HG02610 (cell line): Measurements from ENCODE around the gene DAGLA.

Experiments
- ATAC-seq: cut with Tn5 transposase; IDR thresholded peaks from one replicate; pipeline ENCODE4 v1.9.1; 2021; ENCODE audit warnings: mild to moderate bottlenecking, moderate library complexity; ENCODE audit not compliant: unreplicated experiment

Gene DAGLA

GRCh38 chr11:61760946-61761345 lies 80.8 kb downstream of the DAGLA start:
- no peak for ATAC-seq

GRCh38 chr11:61761440-61762222 lies 81.4 kb downstream of the DAGLA start:
- ATAC-seq, result no peak

- no peak for ATAC-seq
Measured at GRCh38 chr11:61762223-61762615, 82.0 kb downstream of the DAGLA start.

DNA sequence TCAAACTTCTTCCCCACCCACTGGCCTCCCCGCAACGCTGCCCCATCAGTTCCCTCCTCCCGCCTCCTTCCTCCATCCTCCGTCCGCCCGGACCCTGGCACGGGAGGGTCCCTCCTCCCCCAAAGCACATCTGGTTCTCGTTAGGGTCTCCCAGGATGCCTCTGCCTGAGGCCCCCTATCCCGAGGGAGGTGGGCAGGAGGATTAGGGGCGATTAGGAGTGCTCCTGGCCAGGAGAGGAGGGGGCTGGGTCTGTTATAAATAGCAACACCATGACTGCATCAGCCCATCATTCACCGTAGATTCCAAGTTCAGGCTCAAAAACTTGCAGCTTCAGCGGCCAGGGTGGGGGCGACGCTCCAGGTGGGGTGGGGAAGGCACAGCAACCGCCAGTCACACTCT lies 82.6 kb downstream of the DAGLA start:
- no peak for ATAC-seq

DNA sequence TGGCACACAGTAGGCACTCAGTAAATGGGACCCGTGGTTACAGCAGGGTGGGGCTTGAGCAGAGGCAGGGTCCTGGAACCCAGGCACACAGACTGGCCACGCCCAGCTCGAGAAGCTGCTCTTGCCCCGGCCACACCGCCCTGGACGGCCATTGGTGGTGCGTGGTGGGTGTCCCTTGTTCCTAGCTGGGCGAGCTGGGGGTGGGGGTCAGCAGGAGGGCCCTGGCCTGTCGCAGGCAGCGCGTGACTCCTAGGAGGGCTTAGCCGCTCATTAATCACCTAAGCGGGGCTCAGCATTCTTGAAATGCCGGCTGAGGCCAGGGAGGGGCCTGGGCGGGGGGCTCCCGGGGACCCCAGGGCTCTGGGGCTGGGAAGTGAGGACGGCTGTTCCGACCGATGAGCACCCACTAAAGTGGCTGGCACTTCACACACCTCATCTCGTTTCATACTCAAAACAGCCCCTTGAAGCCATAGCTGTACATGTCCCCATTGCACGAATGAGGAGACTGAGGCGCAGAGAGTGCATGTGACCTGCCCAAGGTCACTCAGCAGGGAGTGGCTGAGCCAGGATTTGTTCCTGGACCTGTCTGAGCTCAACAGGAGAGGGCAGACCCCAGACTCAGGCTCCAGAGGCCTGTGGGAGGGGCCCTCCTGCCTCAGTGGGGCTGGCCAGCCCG lies 83.9 kb downstream of the DAGLA start:
- ATAC-seq, result no peak

GRCh38 chr11:61764606-61765260 lies 84.5 kb downstream of the DAGLA start:
- ATAC-seq, result no peak

DNA sequence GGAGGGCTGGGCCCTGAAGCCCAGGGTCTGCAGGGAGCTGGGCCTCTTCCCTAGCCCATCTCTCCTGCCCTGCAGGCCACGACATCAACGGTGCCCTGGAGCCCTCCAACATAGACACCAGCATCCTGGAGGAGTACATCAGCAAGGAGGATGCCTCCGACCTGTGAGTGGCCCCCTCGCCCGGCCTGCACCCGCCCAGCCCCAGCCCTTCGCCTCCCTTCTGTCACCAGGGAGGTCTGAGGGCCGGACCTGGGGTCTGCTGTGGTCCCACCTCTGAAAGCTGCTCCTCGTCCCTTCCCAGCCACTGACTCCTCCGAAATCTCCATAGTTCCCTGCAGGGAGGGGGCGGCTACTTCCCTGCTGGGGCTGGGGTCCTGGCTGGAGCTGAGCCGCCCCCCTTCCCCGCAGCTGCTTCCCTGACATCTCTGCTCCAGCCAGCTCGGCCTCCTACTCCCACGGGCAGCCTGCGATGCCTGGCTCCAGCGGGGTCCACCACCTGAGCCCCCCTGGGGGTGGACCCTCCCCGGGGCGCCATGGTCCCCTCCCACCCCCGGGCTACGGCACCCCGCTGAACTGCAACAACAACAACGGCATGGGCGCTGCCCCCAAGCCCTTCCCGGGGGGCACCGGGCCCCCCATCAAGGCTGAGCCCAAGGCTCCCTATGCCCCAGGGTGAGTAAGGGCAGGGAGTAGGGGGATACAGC lies 85.5 kb downstream of the DAGLA start:
- no peak for ATAC-seq

GRCh38 chr11:61766353-61766841 lies 86.2 kb downstream of the DAGLA start:
- ATAC-seq, result no peak

DNA sequence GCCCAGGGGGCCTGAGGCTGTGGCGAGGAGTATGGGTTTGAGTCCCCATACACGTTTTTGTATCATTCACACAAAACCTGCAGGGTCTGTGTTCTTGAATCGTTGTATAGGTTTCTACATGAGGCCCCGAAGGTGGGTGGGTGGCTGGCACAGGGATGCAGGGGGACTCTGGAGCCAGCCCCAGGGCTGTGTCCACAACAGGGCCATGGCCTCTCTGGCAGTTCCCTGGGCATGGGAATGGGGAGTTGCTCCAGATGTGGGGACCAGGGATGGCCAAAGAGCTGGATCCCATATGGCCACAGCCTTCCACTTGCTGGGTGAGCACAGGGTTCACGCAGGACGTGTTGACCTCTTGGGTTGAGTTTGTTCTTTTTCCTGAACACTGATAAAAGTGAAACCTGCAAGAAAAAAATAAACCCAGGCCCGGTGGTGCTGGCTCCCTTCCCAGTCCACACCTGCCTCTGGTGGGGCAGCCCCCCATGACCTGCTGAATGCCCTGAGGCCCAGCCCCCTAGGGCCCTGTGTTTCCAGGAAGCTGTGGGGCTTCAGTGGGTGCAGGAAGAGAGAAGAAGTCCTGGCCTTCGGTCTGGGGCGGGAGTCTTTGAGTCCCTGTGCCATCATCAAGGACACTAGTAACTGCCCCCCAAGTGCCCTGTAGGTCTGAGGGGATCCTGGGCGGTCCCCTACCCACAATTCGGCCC lies 88.3 kb downstream of the DAGLA start:
- ATAC-seq, result no peak

DNA sequence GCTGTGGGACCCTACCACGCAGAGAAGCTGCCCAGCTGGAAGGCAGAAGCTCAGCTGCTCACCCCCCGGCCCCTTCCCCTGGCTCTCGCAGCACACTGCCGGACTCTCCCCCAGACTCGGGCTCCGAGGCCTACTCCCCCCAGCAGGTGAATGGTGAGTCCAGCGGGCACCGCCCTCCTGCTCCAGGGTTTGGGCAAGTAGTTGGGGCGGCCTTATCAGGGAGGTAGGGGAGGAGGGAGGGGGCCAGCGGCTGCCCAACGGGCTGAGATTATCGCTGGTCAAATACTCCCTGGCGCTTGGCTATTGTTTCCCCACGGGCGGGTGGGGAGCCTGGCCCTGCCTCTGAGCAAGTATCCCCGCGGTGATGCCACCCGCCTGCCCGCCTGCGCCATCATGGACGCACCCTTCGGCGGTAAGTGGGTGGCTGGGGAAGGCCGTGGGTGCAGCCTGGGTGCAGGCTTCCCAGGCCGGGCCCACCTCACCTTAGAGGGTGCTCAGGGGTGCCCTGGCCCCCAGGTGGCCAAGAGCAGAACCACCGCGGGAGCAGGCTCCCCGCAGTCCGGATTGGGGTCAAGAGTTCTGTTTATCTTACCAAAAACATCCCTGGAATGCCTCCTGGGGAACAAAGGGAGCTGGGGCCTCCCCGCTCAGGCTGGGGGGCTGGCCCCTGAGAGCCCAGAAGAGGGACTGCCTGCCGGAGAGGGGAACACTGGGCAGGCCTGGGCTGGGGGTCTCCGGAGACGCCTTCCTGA lies 89.2 kb downstream of the DAGLA start:
- no peak for ATAC-seq

DNA sequence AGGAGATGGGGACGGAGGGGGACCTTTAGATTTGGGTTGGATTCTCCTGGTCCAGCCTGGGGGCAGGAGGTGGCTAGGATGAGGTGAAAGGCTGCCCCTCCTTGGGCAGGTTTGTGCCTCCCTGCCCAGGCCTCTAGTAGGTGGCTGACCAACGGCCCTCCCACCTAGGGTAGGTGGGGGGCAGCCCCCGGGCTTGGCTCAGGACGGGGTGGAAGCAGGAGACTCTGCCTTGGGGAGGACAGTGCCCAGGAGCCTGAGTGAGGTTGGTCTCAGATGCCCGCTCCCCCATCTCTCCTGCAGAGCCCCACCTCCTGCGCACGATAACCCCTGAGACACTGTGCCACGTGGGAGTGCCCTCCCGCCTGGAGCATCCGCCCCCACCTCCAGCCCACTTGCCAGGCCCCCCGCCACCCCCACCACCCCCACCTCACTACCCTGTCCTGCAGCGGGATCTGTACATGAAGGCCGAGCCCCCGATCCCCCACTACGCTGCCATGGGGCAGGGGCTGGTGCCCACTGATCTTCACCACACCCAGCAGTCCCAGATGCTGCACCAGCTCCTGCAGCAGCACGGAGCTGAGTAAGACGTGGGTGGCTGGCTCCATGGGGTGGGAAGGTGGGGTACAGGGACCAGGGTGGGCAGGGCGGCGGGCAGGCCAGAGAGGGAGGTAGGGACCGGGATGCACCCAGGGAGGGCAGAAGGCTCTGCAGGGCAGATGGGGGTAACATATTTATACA lies 89.9 kb downstream of the DAGLA start:
- no peak for ATAC-seq

DNA sequence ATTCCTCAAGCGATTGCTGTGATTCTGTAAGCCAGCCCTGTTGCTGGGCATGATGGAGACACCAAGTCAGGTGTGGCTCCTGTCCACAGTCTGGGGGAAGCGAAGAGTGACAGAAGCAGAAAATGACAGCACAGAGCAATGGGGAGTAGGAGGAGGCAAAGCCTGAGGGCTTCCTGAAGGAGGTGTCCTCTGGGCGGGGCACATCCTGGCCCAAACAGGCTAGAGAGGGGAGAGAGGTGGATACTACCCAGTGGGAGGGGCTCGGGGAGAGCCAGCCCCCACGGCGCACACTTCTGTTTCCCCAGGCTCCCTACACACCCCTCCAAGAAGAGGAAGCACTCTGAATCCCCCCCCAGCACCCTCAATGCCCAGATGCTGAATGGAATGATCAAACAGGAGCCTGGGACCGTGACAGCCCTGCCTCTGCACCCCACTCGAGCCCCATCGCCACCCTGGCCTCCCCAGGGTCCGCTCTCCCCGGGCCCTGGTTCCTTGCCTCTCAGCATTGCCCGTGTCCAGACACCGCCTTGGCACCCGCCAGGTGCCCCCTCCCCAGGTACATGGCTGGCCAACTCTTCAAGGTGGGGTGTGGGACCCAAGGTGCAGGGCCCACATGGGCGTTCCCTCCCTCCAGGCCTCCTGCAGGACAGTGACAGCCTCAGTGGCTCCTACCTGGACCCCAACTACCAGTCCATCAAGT lies 91.2 kb downstream of the DAGLA start:
- no peak for ATAC-seq

DNA sequence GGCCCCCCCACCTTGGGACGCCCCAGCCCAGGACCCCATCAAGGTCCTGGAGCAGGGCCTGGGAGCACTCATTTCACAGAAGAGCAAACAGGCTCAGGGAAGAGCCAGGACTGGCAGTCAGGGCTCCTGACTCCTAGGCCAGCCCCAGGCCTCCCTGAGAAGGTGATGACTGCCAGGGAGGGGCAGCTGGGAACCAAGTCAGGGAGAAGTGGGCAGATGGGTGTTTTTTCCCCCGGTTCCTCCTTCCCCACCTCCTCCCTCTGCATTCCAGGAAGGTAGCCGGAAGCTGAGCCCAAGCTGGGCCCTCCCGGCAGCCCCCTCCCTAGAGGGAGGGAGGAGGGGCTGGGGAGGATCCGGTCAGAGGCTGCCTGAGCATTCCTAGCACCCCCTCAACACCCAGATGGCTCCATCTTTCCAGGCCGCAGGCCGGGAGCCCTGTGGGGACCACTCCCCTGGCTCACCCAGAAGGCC lies 91.8 kb downstream of the DAGLA start:
- no peak for ATAC-seq

DNA sequence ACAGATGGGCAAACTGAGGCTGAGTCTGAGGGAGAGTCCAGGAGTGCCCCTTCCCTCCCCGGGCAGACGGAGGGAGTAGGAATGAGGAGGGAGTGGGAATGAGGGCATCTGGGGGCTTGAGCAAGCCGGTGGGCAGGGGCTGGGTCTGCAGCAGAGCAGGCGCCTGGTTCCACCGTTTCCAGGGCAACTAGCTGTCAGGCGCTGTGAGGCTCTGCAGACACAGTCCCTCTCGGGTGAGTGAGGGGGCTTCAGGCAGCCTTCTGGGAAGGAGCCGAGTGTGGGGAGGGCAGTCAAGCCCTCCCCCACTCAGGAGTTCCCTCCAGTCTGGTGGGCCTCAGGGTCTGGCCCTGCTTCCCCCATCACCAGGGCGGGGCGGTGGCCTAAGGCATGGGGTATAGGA lies 93.2 kb downstream of the DAGLA start:
- ATAC-seq, result no peak

DNA sequence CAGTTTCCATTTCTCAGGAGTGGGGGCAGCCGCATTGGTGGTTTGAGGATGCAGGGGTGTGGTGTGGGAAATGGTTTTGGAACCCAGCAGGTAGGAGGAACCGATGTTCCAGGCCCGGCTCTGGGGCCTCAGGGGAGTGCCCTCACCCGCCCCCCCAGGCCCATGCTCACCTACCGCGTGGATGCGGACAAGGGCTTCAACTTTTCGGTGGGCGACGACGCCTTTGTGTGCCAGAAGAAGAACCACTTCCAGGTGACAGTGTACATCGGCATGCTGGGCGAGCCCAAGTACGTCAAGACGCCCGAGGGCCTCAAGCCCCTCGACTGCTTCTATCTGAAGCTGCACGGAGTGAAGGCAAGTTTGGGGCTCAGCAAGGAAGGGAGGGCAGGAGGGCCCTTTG lies 93.6 kb downstream of the DAGLA start:
- ATAC-seq, result no peak

DNA sequence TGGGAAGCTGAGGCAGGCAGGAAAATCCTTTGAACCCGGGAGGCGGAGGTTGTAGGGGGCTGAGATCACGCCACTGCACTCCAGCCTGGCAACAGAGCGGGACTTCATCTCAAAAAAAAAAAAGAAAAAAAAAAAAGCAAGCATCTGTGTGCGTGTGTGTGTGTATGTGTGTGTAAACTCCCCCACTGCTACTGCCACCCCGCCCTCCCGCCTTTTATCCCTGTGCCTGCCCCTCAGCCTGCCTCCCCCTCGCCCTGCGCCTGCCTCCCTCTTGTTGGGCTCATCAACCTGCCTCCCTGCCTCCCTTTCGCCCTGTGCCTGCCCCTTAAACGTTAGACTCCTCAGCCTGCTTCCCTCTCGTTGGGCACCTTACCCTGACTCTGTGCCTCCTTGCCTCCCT lies 94.2 kb downstream of the DAGLA start:
- ATAC-seq, result no peak

GRCh38 chr11:61775106-61775505 lies 94.9 kb downstream of the DAGLA start:
- ATAC-seq, result no peak
